Osteoblast (primary cell): ENCODE results near the gene OR6K3. TPM values are rescaled to one million over a fixed set of nuclear protein-coding genes. Genes with fewer than 3 reads are reported as not detected.

Experiments used
- DNase-seq: peaks from one replicate; pipeline ENCODE4 v3.0.0; 2011; ENCODE audit warnings: low spot score, mixed read lengths; ENCODE audit not compliant: insufficient read length; ENCODE audit errors: missing footprints
- H2AFZ ChIP-seq: 2 replicates; pipeline ENCODE4 v1.6.0; 2011; ENCODE audit warnings: mild to moderate bottlenecking, low read length
- H3K27ac ChIP-seq: 2 replicates; pipeline ENCODE4 v1.5.1; 2011; ENCODE audit warnings: mild to moderate bottlenecking, low read depth, low read length, moderate library complexity
- H3K27me3 ChIP-seq: 2 replicates; pipeline ENCODE4 v1.6.0; 2012; ENCODE audit warnings: mild to moderate bottlenecking, control low read depth, inconsistent platforms, low read length, moderate library complexity; ENCODE audit not compliant: insufficient read depth
- H3K36me3 ChIP-seq: 2 replicates; pipeline ENCODE4 v1.5.1; 2011; ENCODE audit warnings: mild to moderate bottlenecking, low read length, control low read depth, moderate library complexity; ENCODE audit not compliant: insufficient read depth
- H3K4me1 ChIP-seq: 2 replicates; pipeline ENCODE4 v1.5.1; 2011; ENCODE audit warnings: mild to moderate bottlenecking, low read length, control low read depth, moderate library complexity; ENCODE audit not compliant: insufficient read depth
- H3K4me2 ChIP-seq: 2 replicates; pipeline ENCODE4 v1.6.0; 2011; ENCODE audit warnings: mild to moderate bottlenecking, low read length; ENCODE audit not compliant: insufficient read depth
- H3K4me3 ChIP-seq: fragments of 200-600 bp; sonication (generic); 3 replicates; pipeline ENCODE4 v1.5.1; 2012; ENCODE audit warnings: mild to moderate bottlenecking, low read length, inconsistent platforms; ENCODE audit not compliant: insufficient read depth
- H3K79me2 ChIP-seq: 2 replicates; pipeline ENCODE4 v1.6.0; 2012; ENCODE audit warnings: mild to moderate bottlenecking, low read length, control low read depth, inconsistent platforms; ENCODE audit not compliant: insufficient read depth
- H3K9me3 ChIP-seq: 2 replicates; pipeline ENCODE4 v1.5.1; 2011; ENCODE audit warnings: low read depth, low read length, control low read depth
- H4K20me1 ChIP-seq: 2 replicates; pipeline ENCODE4 v1.6.0; 2012; ENCODE audit warnings: mild to moderate bottlenecking, low read length, control low read depth; ENCODE audit not compliant: insufficient read depth
- CTCF ChIP-seq: IDR thresholded peaks from 2 replicates; pipeline ENCODE4 v1.5.1; 2011; ENCODE audit warnings: mild to moderate bottlenecking, low read depth, low read length, moderate library complexity; ENCODE audit errors: extremely low read depth
- total RNA-seq: library from RNA; depleted of rRNA; stranded (reverse); fragments of >200 nt; gene quantifications from 2 replicates; pipeline ENCODE4 v1.2.3, GENCODE V29; 2012

Gene OR6K3
- total RNA-seq, 1 donor = not detected

- DNase-seq = no peak
- H3K27ac ChIP-seq = no peak overlapping the region
- no peak overlapping the region for H2AFZ ChIP-seq
- no peaks in the 10 kb centered on the region for H3K36me3 ChIP-seq
- H3K4me3 ChIP-seq = no peak overlapping the region
- H3K9me3 ChIP-seq = no peaks in the 10 kb centered on the region
- no peak for TF ChIP-seq CTCF
- no peaks in the 10 kb centered on the region for H3K27me3 ChIP-seq
- H3K79me2 ChIP-seq = no peaks in the 10 kb centered on the region
- H4K20me1 ChIP-seq = no peaks in the 10 kb centered on the region
- H3K4me1 ChIP-seq = no peaks in the 10 kb centered on the region
- no peak overlapping the region for H3K4me2 ChIP-seq
Observed at GRCh38 chr1:158675563-158676323, 44.8 kb downstream of the OR6K3 start.

GRCh38 chr1:158674302-158674701 is 46.2 kb downstream of the OR6K3 start:
- H3K27me3 ChIP-seq = no peaks in the 10 kb centered on the region
- no peak for TF ChIP-seq CTCF
- H3K4me3 ChIP-seq = no peak overlapping the region
- no peaks in the 10 kb centered on the region for H3K9me3 ChIP-seq
- no peak for DNase-seq
- H4K20me1 ChIP-seq = no peaks in the 10 kb centered on the region
- no peaks in the 10 kb centered on the region for H3K4me1 ChIP-seq
- no peaks in the 10 kb centered on the region for H3K36me3 ChIP-seq
- no peak overlapping the region for H3K4me2 ChIP-seq
- H3K27ac ChIP-seq = no peak overlapping the region
- H2AFZ ChIP-seq = no peak overlapping the region
- H3K79me2 ChIP-seq = no peaks in the 10 kb centered on the region

Other genes starting within 250 kb of the OR6K3 start
- not detected in 2 replicates for gene OR10R2, start 248.5 kb downstream of the OR6K3 start, total RNA-seq
- not detected in 2 replicates for gene OR6Y1, start 166.3 kb downstream of the OR6K3 start, total RNA-seq
- gene OR6P1, start 150.1 kb downstream of the OR6K3 start, total RNA-seq = not detected in 2 replicates
- not detected in 2 replicates for gene OR10X1, start 140.8 kb downstream of the OR6K3 start, total RNA-seq
- not detected in 2 replicates for gene OR10Z1, start 115.5 kb downstream of the OR6K3 start, total RNA-seq
- under 0.01 TPM in 2 replicates for gene SPTA1, start 34.0 kb downstream of the OR6K3 start, total RNA-seq
- gene OR6K2, start 20.1 kb downstream of the OR6K3 start, total RNA-seq = not detected in 2 replicates
- not detected in 2 replicates for gene OR6K6, start 34.0 kb upstream of the OR6K3 start, total RNA-seq
- gene OR6N1, start 51.5 kb upstream of the OR6K3 start, total RNA-seq = not detected in 2 replicates
- gene OR6N2, start 60.5 kb upstream of the OR6K3 start, total RNA-seq = not detected in 2 replicates
- under 0.01 TPM in 1 of 2 replicates, not detected in the other for gene MNDA, start 110.6 kb upstream of the OR6K3 start, total RNA-seq
- gene PYHIN1, start 210.8 kb upstream of the OR6K3 start, total RNA-seq = not detected in 2 replicates